A549 treated with RU486 at 1 μM for 4 hours (cell line): Measurements from ENCODE around the gene XPO4. TPM values are rescaled to one million over a fixed set of nuclear protein-coding genes. Genes with fewer than 3 reads are reported as not detected.

Experiments
- total RNA-seq: library from RNA; stranded (reverse); fragments of 200-300 nt; extraction: Qiagen RNA extraction; gene quantifications from 5 replicates; pipeline ENCODE4 v1.2.3, GENCODE V29; 2022; ENCODE audit warnings: low read depth

Gene XPO4
- 3.2 to 7.5 TPM (median 7.2 TPM) in 5 replicates for total RNA-seq

GRCh38 chr13:20902438-20903163 is at the start of gene XPO4:
Gene XPO4 (minus strand): TSS chr13:20902746. CDS start chr13:20902738, 8 bp downstream.

GRCh38 chr13:20773194-20774080 is 129.1 kb downstream of the XPO4 start, which contains the start of gene EEF1AKMT1:
Gene EEF1AKMT1 (minus strand): TSS chr13:20773961. CDS start chr13:20757598, 16,363 bp downstream.

Other genes with a start within 250 kb of the XPO4 start
- gene IL17D, start 199.0 kb downstream of the XPO4 start, total RNA-seq: 0.96 to 1.5 TPM (median 1.4 TPM) in 5 replicates
- 4.5 to 6.0 TPM (median 5.2 TPM) in 5 replicates for gene EEF1AKMT1, start 128.8 kb downstream of the XPO4 start, total RNA-seq
- 6.5 to 9.5 TPM (median 8.8 TPM) in 5 replicates for gene LATS2, start 158.8 kb upstream of the XPO4 start, total RNA-seq
- 129 to 247 TPM (median 143 TPM) in 5 replicates for gene SAP18, start 237.4 kb upstream of the XPO4 start, total RNA-seq